Measurements from ENCODE around the gene RAP1GDS1. TPM values are rescaled to one million over a fixed set of nuclear protein-coding genes. Genes with fewer than 3 reads are reported as not detected.

The RAP1GDS1 gene
- total and polyA plus RNA-seq, 2 of the 13 experiments (the other 11 are each of a cell fraction or from before 2014, with no cell fraction given): 19.3 to 42.5 TPM

DNA sequence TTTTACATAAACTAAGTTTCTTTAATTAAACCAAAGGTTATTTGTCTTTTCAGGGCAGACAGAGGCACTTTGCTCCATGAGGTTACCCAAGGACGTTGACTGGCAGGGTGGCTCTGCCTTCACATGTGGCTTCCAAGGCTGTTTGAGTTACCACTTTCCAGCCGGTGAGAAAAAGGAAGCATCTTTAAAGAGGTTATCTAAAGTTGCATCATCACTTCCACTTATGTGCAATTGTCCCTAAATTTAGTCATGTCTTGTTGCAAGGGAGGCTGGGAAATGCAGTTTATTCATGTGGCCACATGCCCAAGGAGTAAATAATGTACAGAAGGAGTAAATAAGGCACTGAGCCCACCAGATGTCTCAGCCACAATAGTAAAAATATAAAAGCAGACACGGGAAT lies 29.0 kb upstream of the RAP1GDS1 start:
- DNase-seq (ENCODE audit: low spot score): no peak
- H3K4me3 ChIP-seq (replicated peaks in 1 of 3; ENCODE audit: insufficient read depth in 1 of 3, low read depth in 2 of 3, low read length in 3 of 3): no peak overlapping the region
- no TSS peak for BruUV-seq (replicated peaks)
- 0% methylated on average over 3 of the region's 3 CpGs for WGBS (ENCODE audit: low lambda C conversion rate)
- no peak overlapping the region for H3K9ac ChIP-seq (ENCODE audit: insufficient read depth, low read depth, low read length)
- H4K20me1 ChIP-seq (ENCODE audit: insufficient read depth, low read length): no peaks in the 10 kb centered on the region
- H3K9me3 ChIP-seq (ENCODE audit: low read length): no peaks in the 10 kb centered on the region
- ChIA-PET CTCF (ENCODE audit: low intra/inter-chr PET ratio, low total read pairs) (no interaction called here), POLR2A (no interaction called here)
- intact Hi-C loops (cut with micrococcal nuclease; ENCODE audit: unreplicated experiment) (no loop called here), in situ Hi-C loops (cut with HindIII; ENCODE audit: extremely low pct_ligation_motif_present, low pct_unique_long_range_greater_than_20kb) (no loop called here)
- no peak overlapping the region for H2AFZ ChIP-seq (ENCODE audit: low read length)
- TF ChIP-seq, protein P1, sequence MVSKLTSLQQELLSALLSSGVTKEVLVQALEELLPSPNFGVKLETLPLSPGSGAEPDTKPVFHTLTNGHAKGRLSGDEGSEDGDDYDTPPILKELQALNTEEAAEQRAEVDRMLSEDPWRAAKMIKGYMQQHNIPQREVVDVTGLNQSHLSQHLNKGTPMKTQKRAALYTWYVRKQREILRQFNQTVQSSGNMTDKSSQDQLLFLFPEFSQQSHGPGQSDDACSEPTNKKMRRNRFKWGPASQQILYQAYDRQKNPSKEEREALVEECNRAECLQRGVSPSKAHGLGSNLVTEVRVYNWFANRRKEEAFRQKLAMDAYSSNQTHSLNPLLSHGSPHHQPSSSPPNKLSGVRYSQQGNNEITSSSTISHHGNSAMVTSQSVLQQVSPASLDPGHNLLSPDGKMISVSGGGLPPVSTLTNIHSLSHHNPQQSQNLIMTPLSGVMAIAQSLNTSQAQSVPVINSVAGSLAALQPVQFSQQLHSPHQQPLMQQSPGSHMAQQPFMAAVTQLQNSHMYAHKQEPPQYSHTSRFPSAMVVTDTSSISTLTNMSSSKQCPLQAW (CRISPR knock-in tag; IDR thresholded peaks at IDR 0.05): no peak
- TF ChIP-seq ZNF34 (CRISPR knock-in tag; IDR thresholded peaks at IDR 0.05; ENCODE audit: borderline replicate concordance): no peak
- peak; percentile 76 for TF ChIP-seq CEBPB (IDR thresholded peaks at IDR 0.05; ENCODE audit: borderline replicate concordance, low read depth, low read length)
- TF ChIP-seq ZSCAN9 (CRISPR knock-in tag; IDR thresholded peaks at IDR 0.05; ENCODE audit: borderline replicate concordance): no peak
- TF ChIP-seq, protein P2, sequence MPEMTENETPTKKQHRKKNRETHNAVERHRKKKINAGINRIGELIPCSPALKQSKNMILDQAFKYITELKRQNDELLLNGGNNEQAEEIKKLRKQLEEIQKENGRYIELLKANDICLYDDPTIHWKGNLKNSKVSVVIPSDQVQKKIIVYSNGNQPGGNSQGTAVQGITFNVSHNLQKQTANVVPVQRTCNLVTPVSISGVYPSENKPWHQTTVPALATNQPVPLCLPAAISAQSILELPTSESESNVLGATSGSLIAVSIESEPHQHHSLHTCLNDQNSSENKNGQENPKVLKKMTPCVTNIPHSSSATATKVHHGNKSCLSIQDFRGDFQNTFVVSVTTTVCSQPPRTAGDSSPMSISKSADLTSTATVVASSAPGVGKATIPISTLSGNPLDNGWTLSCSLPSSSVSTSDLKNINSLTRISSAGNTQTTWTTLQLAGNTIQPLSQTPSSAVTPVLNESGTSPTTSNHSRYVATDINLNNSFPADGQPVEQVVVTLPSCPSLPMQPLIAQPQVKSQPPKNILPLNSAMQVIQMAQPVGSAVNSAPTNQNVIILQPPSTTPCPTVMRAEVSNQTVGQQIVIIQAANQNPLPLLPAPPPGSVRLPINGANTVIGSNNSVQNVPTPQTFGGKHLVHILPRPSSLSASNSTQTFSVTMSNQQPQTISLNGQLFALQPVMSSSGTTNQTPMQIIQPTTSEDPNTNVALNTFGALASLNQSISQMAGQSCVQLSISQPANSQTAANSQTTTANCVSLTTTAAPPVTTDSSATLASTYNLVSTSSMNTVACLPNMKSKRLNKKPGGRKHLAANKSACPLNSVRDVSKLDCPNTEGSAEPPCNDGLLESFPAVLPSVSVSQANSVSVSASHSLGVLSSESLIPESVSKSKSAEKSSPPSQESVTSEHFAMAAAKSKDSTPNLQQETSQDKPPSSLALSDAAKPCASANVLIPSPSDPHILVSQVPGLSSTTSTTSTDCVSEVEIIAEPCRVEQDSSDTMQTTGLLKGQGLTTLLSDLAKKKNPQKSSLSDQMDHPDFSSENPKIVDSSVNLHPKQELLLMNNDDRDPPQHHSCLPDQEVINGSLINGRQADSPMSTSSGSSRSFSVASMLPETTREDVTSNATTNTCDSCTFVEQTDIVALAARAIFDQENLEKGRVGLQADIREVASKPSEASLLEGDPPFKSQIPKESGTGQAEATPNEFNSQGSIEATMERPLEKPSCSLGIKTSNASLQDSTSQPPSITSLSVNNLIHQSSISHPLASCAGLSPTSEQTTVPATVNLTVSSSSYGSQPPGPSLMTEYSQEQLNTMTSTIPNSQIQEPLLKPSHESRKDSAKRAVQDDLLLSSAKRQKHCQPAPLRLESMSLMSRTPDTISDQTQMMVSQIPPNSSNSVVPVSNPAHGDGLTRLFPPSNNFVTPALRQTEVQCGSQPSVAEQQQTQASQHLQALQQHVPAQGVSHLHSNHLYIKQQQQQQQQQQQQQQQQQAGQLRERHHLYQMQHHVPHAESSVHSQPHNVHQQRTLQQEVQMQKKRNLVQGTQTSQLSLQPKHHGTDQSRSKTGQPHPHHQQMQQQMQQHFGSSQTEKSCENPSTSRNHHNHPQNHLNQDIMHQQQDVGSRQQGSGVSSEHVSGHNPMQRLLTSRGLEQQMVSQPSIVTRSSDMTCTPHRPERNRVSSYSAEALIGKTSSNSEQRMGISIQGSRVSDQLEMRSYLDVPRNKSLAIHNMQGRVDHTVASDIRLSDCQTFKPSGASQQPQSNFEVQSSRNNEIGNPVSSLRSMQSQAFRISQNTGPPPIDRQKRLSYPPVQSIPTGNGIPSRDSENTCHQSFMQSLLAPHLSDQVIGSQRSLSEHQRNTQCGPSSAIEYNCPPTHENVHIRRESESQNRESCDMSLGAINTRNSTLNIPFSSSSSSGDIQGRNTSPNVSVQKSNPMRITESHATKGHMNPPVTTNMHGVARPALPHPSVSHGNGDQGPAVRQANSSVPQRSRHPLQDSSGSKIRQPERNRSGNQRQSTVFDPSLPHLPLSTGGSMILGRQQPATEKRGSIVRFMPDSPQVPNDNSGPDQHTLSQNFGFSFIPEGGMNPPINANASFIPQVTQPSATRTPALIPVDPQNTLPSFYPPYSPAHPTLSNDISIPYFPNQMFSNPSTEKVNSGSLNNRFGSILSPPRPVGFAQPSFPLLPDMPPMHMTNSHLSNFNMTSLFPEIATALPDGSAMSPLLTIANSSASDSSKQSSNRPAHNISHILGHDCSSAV (CRISPR knock-in tag; IDR thresholded peaks at IDR 0.05; ENCODE audit: borderline replicate concordance): no peak
- TF ChIP-seq THAP11 (CRISPR knock-in tag; IDR thresholded peaks at IDR 0.05): peak; percentile 38; the same call in 1 of the 2 replicates
- TF ChIP-seq HHEX (CRISPR knock-in tag; IDR thresholded peaks at IDR 0.05): no peak
- TF ChIP-seq ZNF180 (CRISPR knock-in tag; IDR thresholded peaks at IDR 0.05; ENCODE audit: borderline replicate concordance, low read depth): no peak
- no peak for TF ChIP-seq ATF7-NPFF (CRISPR knock-in tag; IDR thresholded peaks at IDR 0.05; ENCODE audit: low read depth)
- TF ChIP-seq, protein P3, sequence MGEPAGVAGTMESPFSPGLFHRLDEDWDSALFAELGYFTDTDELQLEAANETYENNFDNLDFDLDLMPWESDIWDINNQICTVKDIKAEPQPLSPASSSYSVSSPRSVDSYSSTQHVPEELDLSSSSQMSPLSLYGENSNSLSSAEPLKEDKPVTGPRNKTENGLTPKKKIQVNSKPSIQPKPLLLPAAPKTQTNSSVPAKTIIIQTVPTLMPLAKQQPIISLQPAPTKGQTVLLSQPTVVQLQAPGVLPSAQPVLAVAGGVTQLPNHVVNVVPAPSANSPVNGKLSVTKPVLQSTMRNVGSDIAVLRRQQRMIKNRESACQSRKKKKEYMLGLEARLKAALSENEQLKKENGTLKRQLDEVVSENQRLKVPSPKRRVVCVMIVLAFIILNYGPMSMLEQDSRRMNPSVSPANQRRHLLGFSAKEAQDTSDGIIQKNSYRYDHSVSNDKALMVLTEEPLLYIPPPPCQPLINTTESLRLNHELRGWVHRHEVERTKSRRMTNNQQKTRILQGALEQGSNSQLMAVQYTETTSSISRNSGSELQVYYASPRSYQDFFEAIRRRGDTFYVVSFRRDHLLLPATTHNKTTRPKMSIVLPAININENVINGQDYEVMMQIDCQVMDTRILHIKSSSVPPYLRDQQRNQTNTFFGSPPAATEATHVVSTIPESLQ (CRISPR knock-in tag; conservative IDR thresholded peaks at IDR 0.05): no peak
- no peak for TF ChIP-seq KLF12 (CRISPR knock-in tag; IDR thresholded peaks at IDR 0.05; ENCODE audit: borderline replicate concordance)
- no peak for TF ChIP-seq TAF15 (IDR thresholded peaks at IDR 0.05; ENCODE audit: low read depth, low read length, poor library complexity, severe bottlenecking)
- H3K4me2 ChIP-seq (ENCODE audit: low read depth, low read length): no peak overlapping the region
- no peaks in the 10 kb centered on the region for H3K4me1 ChIP-seq (ENCODE audit: insufficient read depth, low read length)
- no peak for FAIRE-seq
- H3K27me3 ChIP-seq (ENCODE audit: control insufficient read depth in 1 of 2, insufficient read depth in 2 of 2, low read length in 2 of 2): no peaks in the 10 kb centered on the region
- H3K27ac ChIP-seq (ENCODE audit: extremely low read length, insufficient read depth, low read length): no peak overlapping the region
- no peaks in the 10 kb centered on the region for H3K36me3 ChIP-seq (replicated peaks in 1 of 2; ENCODE audit: control insufficient read depth in 1 of 2, insufficient read depth in 2 of 2, low read length in 2 of 2)
- no peaks in the 10 kb centered on the region for H3K79me2 ChIP-seq (ENCODE audit: insufficient read depth, low read length)
- ATAC-seq: no peak

Data from HepG2 (cell line).